ENCODE measurements around the gene TH. TPM values are rescaled to one million over a fixed set of nuclear protein-coding genes. Genes with fewer than 3 reads are reported as not detected.
A peak's percentile ranks its signal among the peaks of the same experiment; 100 is the strongest.

Gene TH
- total and polyA plus RNA-seq, 2 donors from 2014 or later: not detected

GRCh38 chr11:2214527-2215229 lies 43.1 kb upstream of the TH start:
- DNase-seq: peak in 4 of 5 donors; percentile 45 to 58 (median 50)
- no peak for FAIRE-seq
- Histone ChIP-seq H3K36me3 (ENCODE audit: control insufficient read depth in 2 of 3, insufficient read depth in 3 of 3, low read length in 3 of 3) (no peaks in the 10 kb centered on the region), H3K27ac (ENCODE audit: low read depth in 2 of 2, low read length in 2 of 2) (no peak overlapping the region), H3K27me3 (ENCODE audit: control insufficient read depth, insufficient read depth, low read length) (no peaks in the 10 kb centered on the region), H3K9ac (ENCODE audit: low read length in 3 of 3) (no peak overlapping the region), H3K9me3 (ENCODE audit: control insufficient read depth in 2 of 3, insufficient read depth in 1 of 3, low read length in 3 of 3) (no peaks in the 10 kb centered on the region), H3K4me3 (ENCODE audit: low read length in 3 of 3) (no peak overlapping the region), H3K4me1 (ENCODE audit: control insufficient read depth in 2 of 3, insufficient read depth in 2 of 3, low read depth in 1 of 3, low read length in 3 of 3) (peaks cover 0 to 7% (median 0%) of the 10 kb centered on the region in 3 donors)
- intact Hi-C loops (cut with DNase I): no loop called here
- TF ChIP-seq, protein P1, sequence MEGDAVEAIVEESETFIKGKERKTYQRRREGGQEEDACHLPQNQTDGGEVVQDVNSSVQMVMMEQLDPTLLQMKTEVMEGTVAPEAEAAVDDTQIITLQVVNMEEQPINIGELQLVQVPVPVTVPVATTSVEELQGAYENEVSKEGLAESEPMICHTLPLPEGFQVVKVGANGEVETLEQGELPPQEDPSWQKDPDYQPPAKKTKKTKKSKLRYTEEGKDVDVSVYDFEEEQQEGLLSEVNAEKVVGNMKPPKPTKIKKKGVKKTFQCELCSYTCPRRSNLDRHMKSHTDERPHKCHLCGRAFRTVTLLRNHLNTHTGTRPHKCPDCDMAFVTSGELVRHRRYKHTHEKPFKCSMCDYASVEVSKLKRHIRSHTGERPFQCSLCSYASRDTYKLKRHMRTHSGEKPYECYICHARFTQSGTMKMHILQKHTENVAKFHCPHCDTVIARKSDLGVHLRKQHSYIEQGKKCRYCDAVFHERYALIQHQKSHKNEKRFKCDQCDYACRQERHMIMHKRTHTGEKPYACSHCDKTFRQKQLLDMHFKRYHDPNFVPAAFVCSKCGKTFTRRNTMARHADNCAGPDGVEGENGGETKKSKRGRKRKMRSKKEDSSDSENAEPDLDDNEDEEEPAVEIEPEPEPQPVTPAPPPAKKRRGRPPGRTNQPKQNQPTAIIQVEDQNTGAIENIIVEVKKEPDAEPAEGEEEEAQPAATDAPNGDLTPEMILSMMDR (IDR thresholded peaks at IDR 0.05; ENCODE audit: borderline replicate concordance, extremely low read depth, insufficient read depth): no peak

GRCh38 chr11:2213890-2214526 lies 42.4 kb upstream of the TH start:
- Histone ChIP-seq H3K9ac (ENCODE audit: low read length in 3 of 3) (no peak overlapping the region), H3K4me3 (ENCODE audit: low read length in 3 of 3) (no peak overlapping the region), H3K36me3 (ENCODE audit: control insufficient read depth in 2 of 3, insufficient read depth in 3 of 3, low read length in 3 of 3) (no peaks in the 10 kb centered on the region), H3K27me3 (ENCODE audit: control insufficient read depth, insufficient read depth, low read length) (no peaks in the 10 kb centered on the region), H3K9me3 (ENCODE audit: control insufficient read depth in 2 of 3, insufficient read depth in 1 of 3, low read length in 3 of 3) (no peaks in the 10 kb centered on the region), H3K27ac (ENCODE audit: low read depth in 2 of 2, low read length in 2 of 2) (no peak overlapping the region), H3K4me1 (ENCODE audit: control insufficient read depth in 2 of 3, insufficient read depth in 2 of 3, low read depth in 1 of 3, low read length in 3 of 3) (peaks cover 0 to 7% (median 0%) of the 10 kb centered on the region in 3 donors)
- intact Hi-C loops (cut with DNase I): no loop called here
- no peak for FAIRE-seq
- DNase-seq: peak in 1 of 5 donors; percentile 37
- TF ChIP-seq, protein P1 (IDR thresholded peaks at IDR 0.05; ENCODE audit: borderline replicate concordance, extremely low read depth, insufficient read depth): no peak

DNA sequence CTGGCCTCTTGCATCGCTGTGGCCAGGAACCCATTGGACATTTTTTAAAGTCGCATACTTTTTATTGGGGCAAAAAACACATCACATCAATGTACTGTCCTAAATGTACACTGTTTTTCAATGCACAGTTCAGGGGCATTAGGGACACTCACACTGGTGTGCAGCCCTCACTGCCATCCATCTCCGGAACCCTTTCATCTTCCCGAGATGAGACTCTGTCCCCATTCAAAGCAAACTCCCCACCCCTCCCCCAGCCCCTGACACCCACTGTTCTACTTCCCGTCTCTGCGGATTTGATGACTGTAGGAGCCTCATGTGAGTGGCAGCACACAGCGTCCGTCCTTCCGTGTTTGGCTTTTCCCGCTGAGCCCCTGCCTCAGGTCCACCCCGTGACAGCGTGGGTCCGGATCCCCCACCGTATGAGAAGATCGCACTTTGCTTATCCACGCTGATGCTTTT lies 41.8 kb upstream of the TH start:
- Histone ChIP-seq H3K9me3 (ENCODE audit: control insufficient read depth in 2 of 3, insufficient read depth in 1 of 3, low read length in 3 of 3) (no peaks in the 10 kb centered on the region), H3K36me3 (ENCODE audit: control insufficient read depth in 2 of 3, insufficient read depth in 3 of 3, low read length in 3 of 3) (no peaks in the 10 kb centered on the region), H3K4me1 (ENCODE audit: control insufficient read depth in 2 of 3, insufficient read depth in 2 of 3, low read depth in 1 of 3, low read length in 3 of 3) (peaks cover 0 to 8% (median 0%) of the 10 kb centered on the region in 3 donors), H3K9ac (ENCODE audit: low read length in 3 of 3) (no peak overlapping the region), H3K27ac (ENCODE audit: low read depth in 2 of 2, low read length in 2 of 2) (no peak overlapping the region), H3K4me3 (ENCODE audit: low read length in 3 of 3) (no peak overlapping the region), H3K27me3 (ENCODE audit: control insufficient read depth, insufficient read depth, low read length) (no peaks in the 10 kb centered on the region)
- FAIRE-seq: no peak
- TF ChIP-seq, protein P1 (IDR thresholded peaks at IDR 0.05; ENCODE audit: borderline replicate concordance, extremely low read depth, insufficient read depth): no peak
- intact Hi-C loops (cut with DNase I): no loop called here
- peak in 2 of 5 donors; percentile 9 to 54 for DNase-seq
